GM12892 (cell line): ENCODE data around the gene SERBP1.

Experiments used
- POLR2A ChIP-seq: IDR thresholded peaks from 2 replicates; pipeline ENCODE4 v1.6.1; 2011; ENCODE audit warnings: low read depth, low read length, control low read depth
- POLR2AphosphoS5 ChIP-seq: IDR thresholded peaks from 2 replicates; pipeline ENCODE4 v1.6.1; 2011; ENCODE audit warnings: low read depth, low read length, control low read depth

- TF ChIP-seq POLR2A = no peak
- TF ChIP-seq POLR2AphosphoS5 = no peak
Measured at GRCh38 chr1:67436511-67437055, 6.4 kb upstream of the SERBP1 start.
